Mesenchymal stem cell (in vitro differentiated cells and primary cell): ENCODE data around the gene LUZP1.

Experiments
- DNase-seq: peaks from one replicate; pipeline ENCODE4 v3.0.0-alpha.2; 2013
- H2AFZ ChIP-seq: one replicate; pipeline ENCODE4 v1.6.1; 2013; ENCODE audit warnings: low read depth, mild to moderate bottlenecking, control low read depth, inconsistent platforms, low read length, moderate library complexity
- H2AK5ac ChIP-seq: 2 replicates; pipeline ENCODE4 v1.6.1; 2013; ENCODE audit warnings: low read length, moderate library complexity, mild to moderate bottlenecking, inconsistent platforms; ENCODE audit not compliant: severe bottlenecking
- H2BK120ac ChIP-seq: one replicate; pipeline ENCODE4 v1.6.1; 2013; ENCODE audit warnings: low read depth, mild to moderate bottlenecking, inconsistent platforms, low read length, moderate library complexity
- H2BK12ac ChIP-seq, 2 experiments: one replicate each; pipeline ENCODE4 v1.6.1; 2013; ENCODE audit warnings: inconsistent platforms in 2 of 2, low read length in 2 of 2, mild to moderate bottlenecking in 2 of 2, moderate library complexity in 2 of 2, control low read depth in 1 of 2
- H2BK15ac ChIP-seq: one replicate; pipeline ENCODE4 v1.6.1; 2013; ENCODE audit warnings: mild to moderate bottlenecking, low read depth, inconsistent platforms; ENCODE audit not compliant: poor library complexity, severe bottlenecking
- H2BK5ac ChIP-seq: 2 replicates; pipeline ENCODE4 v1.6.1; 2013; ENCODE audit warnings: low read depth, mild to moderate bottlenecking, low read length, control low read depth, inconsistent platforms; ENCODE audit not compliant: poor library complexity, severe bottlenecking
- H3K14ac ChIP-seq, 2 experiments: one replicate each; pipeline ENCODE4 v1.6.1; 2013; ENCODE audit warnings: inconsistent platforms in 2 of 2, low read length in 2 of 2, control low read depth in 1 of 2, mild to moderate bottlenecking in 1 of 2, moderate library complexity in 1 of 2
- H3K18ac ChIP-seq, 2 experiments: one replicate each; pipeline ENCODE4 v1.6.1; 2013; ENCODE audit warnings: inconsistent platforms in 2 of 2, low read length in 2 of 2, control low read depth in 1 of 2, low read depth in 1 of 2, mild to moderate bottlenecking in 1 of 2
- H3K23ac ChIP-seq, 2 experiments: one replicate each; pipeline ENCODE4 v1.6.1; 2013; ENCODE audit warnings: inconsistent platforms in 2 of 2, low read length in 2 of 2, mild to moderate bottlenecking in 2 of 2, moderate library complexity in 2 of 2, control low read depth in 1 of 2
- H3K27ac ChIP-seq: 2 replicates; pipeline ENCODE4 v1.5.1; 2013; ENCODE audit warnings: mild to moderate bottlenecking, moderate library complexity, low read length, control low read depth, inconsistent platforms; ENCODE audit not compliant: poor library complexity, severe bottlenecking
- H3K27me3 ChIP-seq, 2 experiments: 2 replicates each; pipeline versions ENCODE4 v1.6.1 to v1.7.0; 2013; ENCODE audit warnings: low read length in 2 of 2, mild to moderate bottlenecking in 2 of 2, moderate library complexity in 2 of 2, control low read depth in 1 of 2, inconsistent platforms in 1 of 2; ENCODE audit not compliant: control insufficient read depth in 1 of 2, insufficient read depth in 1 of 2
- H3K36me3 ChIP-seq, 2 experiments: 2 replicates each; pipeline versions ENCODE4 v1.6.1 to v1.7.0; 2013; ENCODE audit warnings: low read length in 2 of 2, control low read depth in 1 of 2, inconsistent platforms in 1 of 2, low read depth in 1 of 2, mild to moderate bottlenecking in 1 of 2; ENCODE audit not compliant: insufficient read depth in 2 of 2, control insufficient read depth in 1 of 2
- H3K4ac ChIP-seq, 2 experiments: one replicate each; pipeline ENCODE4 v1.6.1; 2013; ENCODE audit warnings: inconsistent platforms in 2 of 2, low read length in 2 of 2, mild to moderate bottlenecking in 2 of 2, moderate library complexity in 2 of 2, control low read depth in 1 of 2, low read depth in 1 of 2
- H3K4me1 ChIP-seq: 2 replicates; pipeline ENCODE4 v1.6.1; 2013; ENCODE audit warnings: low read depth, low read length, control low read depth; ENCODE audit not compliant: control insufficient read depth, insufficient read depth
- H3K4me2 ChIP-seq: 2 replicates; pipeline ENCODE4 v1.6.1; 2013; ENCODE audit warnings: low read length, mild to moderate bottlenecking, inconsistent platforms; ENCODE audit not compliant: poor library complexity, severe bottlenecking
- H3K4me3 ChIP-seq, 2 experiments: 2 replicates each; pipeline versions ENCODE4 v1.5.1 to v1.7.0; 2013; ENCODE audit warnings: low read length in 2 of 2, mild to moderate bottlenecking in 2 of 2, control low read depth in 1 of 2, low read depth in 1 of 2; ENCODE audit not compliant: insufficient read depth in 1 of 2
- H3K79me1 ChIP-seq: replicated peaks from 2 replicates; pipeline ENCODE4 v1.6.1; 2013; ENCODE audit warnings: mild to moderate bottlenecking, control low read depth, low read length, inconsistent platforms; ENCODE audit not compliant: poor library complexity, severe bottlenecking
- H3K9ac ChIP-seq: 2 replicates; pipeline ENCODE4 v1.7.0; 2013; ENCODE audit warnings: mild to moderate bottlenecking, low read length, moderate library complexity
- H3K9me3 ChIP-seq: 2 replicates; pipeline ENCODE4 v1.7.0; 2013; ENCODE audit warnings: mild to moderate bottlenecking, low read length; ENCODE audit not compliant: control insufficient read depth
- H4K8ac ChIP-seq: one replicate; pipeline ENCODE4 v1.6.1; 2013; ENCODE audit warnings: inconsistent platforms, mild to moderate bottlenecking, low read length, moderate library complexity
- H4K91ac ChIP-seq: one replicate; pipeline ENCODE4 v1.6.1; 2013; ENCODE audit warnings: mild to moderate bottlenecking, low read length, inconsistent platforms
- WGBS: methylation state at CpG from one replicate; pipeline ENCODE4 v1.1.7; 2013; ENCODE audit warnings: mixed read lengths; 5-methylcytosine and 5-hydroxymethylcytosine counted together

LUZP1 gene

DNA sequence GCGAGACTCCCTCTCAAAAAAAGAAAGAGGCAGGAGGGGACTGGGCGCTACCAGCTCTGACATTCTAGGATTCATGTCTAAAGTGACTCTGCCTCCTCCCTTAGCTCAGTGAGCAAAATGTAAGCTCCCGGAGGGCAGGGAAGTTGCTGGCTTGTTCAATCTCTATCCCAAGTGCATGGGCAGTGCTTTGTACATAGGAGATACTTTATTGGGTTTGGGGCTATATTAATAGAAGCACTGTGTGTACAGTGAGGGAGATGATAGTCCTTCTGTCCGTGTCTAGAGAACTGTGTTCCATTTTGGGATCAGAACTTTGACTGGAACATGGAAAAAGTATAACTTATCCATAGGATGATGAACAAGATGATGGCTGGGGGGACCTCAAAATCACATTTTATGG is 16.7 kb upstream of the LUZP1 start:
- Histone ChIP-seq H2AFZ (no peak overlapping the region), H4K91ac (no peak overlapping the region), H4K8ac (no peak overlapping the region), H2AK5ac (peak overlapping the region; percentile 84), H3K14ac (no peak overlapping the region), H3K4ac (no peak overlapping the region), H3K4me2 (no peak overlapping the region), H3K4me1 (peaks cover 8% of the 10 kb centered on the region), H3K27me3 (peaks cover 0 to 15% of the 10 kb centered on the region in 2 experiments), H3K18ac (no peak overlapping the region), H2BK120ac (no peak overlapping the region), H3K9me3 (no peaks in the 10 kb centered on the region), H3K23ac (no peak overlapping the region), H2BK15ac (no peak overlapping the region), H2BK12ac (peak overlapping the region in 1 of 2 experiments; percentile 45), H3K79me1 (no peaks in the 10 kb centered on the region), H3K36me3 (no peaks in the 10 kb centered on the region), H3K4me3 (no peak overlapping the region), H2BK5ac (no peak overlapping the region), H3K27ac (no peak overlapping the region), H3K9ac (no peak overlapping the region)
- DNase-seq: no peak
- WGBS: 80% methylated on average over 4 of the region's 4 CpGs

DNA sequence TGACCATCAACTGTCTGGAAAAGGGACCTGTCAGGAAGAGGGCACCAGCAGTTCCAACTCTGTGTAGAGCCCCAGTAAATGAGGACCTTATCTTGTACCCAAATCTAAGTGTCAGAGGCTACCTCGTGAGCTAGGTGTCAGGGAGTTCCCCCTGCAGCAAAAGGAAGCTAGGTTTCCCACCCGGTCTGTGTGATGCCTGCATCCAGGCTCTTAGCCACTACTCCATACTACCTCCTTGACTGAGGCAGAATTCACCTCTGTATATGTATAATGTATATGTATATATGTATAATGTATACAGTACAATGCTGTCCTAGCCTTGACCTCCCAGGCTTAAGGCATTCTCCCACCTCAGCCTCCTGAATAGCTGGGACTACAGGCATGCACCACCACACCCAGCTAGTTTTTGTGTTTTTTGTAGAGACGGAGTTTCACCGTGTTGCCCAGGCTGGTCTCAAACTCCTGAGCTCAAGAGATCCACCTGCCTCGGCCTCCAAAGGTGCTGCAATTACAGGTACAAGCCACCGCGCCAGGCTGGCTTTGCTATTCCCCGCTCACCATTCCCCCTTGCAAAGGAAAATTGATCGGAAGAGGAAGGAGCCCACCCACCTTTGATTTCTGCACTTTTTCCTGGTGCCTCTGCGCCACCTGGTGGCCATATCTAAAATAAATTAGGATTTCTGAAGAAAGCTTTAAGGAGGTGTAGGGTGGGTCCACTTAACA is 15.7 kb upstream of the LUZP1 start:
- peak overlapping the region; percentile 32 for H3K9ac ChIP-seq
- peaks cover 8% of the 10 kb centered on the region for H3K4me1 ChIP-seq
- peak; percentile 60 for DNase-seq
- no peak overlapping the region for H4K8ac ChIP-seq
- H2BK120ac ChIP-seq: no peak overlapping the region
- no peak overlapping the region for H2BK12ac ChIP-seq
- H2BK15ac ChIP-seq: no peak overlapping the region
- H3K4ac ChIP-seq: no peak overlapping the region
- H2BK5ac ChIP-seq: no peak overlapping the region
- no peaks in the 10 kb centered on the region for H3K9me3 ChIP-seq
- no peak overlapping the region for H3K23ac ChIP-seq
- 24% methylated on average over 7 of the region's 10 CpGs for WGBS
- H3K14ac ChIP-seq: no peak overlapping the region
- H2AFZ ChIP-seq: no peak overlapping the region
- peak overlapping the region in 1 of 2 experiments; percentile 58 for H3K4me3 ChIP-seq
- H3K36me3 ChIP-seq: no peaks in the 10 kb centered on the region
- no peaks in the 10 kb centered on the region for H3K79me1 ChIP-seq
- no peak overlapping the region for H3K27ac ChIP-seq
- H3K18ac ChIP-seq: no peak overlapping the region
- peak overlapping the region; percentile 67 for H3K4me2 ChIP-seq
- H4K91ac ChIP-seq: no peak overlapping the region
- no peak overlapping the region for H2AK5ac ChIP-seq
- peaks cover 0 to 12% of the 10 kb centered on the region in 2 experiments for H3K27me3 ChIP-seq

DNA sequence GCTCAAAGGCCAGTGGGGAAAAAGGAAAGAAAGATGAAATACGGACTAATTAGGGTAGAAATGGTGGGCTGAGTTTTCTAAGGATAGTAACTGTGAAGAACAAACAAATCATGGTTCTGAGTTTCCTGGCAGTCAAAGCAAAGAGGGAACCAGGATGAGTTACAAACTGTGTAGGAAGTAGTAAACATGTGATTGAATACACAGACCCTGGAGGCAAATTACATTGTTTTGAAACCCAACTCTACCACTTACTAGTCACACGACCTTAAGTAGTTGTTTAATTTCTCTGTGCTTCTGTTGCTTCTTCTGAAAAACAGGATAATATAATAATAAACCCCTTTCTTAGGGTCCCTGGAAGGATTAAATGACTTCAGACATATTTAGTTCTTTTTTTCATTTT is 11.2 kb upstream of the LUZP1 start:
- no peak overlapping the region for H3K4ac ChIP-seq
- H3K27ac ChIP-seq: no peak overlapping the region
- no peak overlapping the region for H4K91ac ChIP-seq
- no peak overlapping the region for H3K4me2 ChIP-seq
- no peak overlapping the region for H3K18ac ChIP-seq
- H2BK5ac ChIP-seq: no peak overlapping the region
- H3K9me3 ChIP-seq: no peaks in the 10 kb centered on the region
- H3K14ac ChIP-seq: no peak overlapping the region
- no peak overlapping the region for H3K23ac ChIP-seq
- H2AK5ac ChIP-seq: no peak overlapping the region
- peaks cover 0 to 12% of the 10 kb centered on the region in 2 experiments for H3K27me3 ChIP-seq
- no peak for DNase-seq
- H2BK12ac ChIP-seq: no peak overlapping the region
- no peaks in the 10 kb centered on the region for H3K36me3 ChIP-seq
- H3K4me1 ChIP-seq: peaks cover 7% of the 10 kb centered on the region
- H2BK15ac ChIP-seq: no peak overlapping the region
- 93% methylated on average over 1 of the region's 2 CpGs for WGBS
- H4K8ac ChIP-seq: no peak overlapping the region
- no peak overlapping the region for H3K4me3 ChIP-seq
- H3K9ac ChIP-seq: no peak overlapping the region
- H2AFZ ChIP-seq: no peak overlapping the region
- H3K79me1 ChIP-seq: no peaks in the 10 kb centered on the region
- no peak overlapping the region for H2BK120ac ChIP-seq

DNA sequence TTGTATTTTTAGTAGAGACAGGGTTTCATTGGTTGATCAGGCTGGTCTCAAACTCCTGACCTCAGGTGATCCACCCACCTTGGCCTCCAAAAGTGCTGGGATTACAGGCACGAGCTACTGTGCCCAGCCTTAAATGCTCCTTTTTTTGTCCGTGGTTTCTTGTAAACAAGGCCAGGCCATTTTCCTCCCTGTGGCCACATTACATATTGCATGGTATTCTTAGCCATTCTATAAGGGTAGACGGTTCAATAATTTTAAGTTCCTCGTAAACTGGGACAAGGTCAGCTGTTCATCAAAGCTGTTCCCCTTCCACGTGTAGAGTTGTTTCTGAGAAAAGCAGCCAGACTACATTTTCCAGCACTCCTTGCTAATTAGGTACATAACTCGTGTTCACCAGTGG is 10.3 kb upstream of the LUZP1 start:
- Histone ChIP-seq H4K8ac (no peak overlapping the region), H3K9ac (no peak overlapping the region), H3K4me1 (peaks cover 6% of the 10 kb centered on the region), H3K4me2 (no peak overlapping the region), H2AFZ (no peak overlapping the region), H2AK5ac (peak overlapping the region; percentile 42), H3K9me3 (no peaks in the 10 kb centered on the region), H3K36me3 (no peaks in the 10 kb centered on the region), H3K79me1 (no peaks in the 10 kb centered on the region), H3K14ac (no peak overlapping the region), H3K4ac (no peak overlapping the region), H2BK5ac (no peak overlapping the region), H2BK15ac (no peak overlapping the region), H4K91ac (no peak overlapping the region), H3K18ac (no peak overlapping the region), H3K27me3 (peaks cover 0 to 7% of the 10 kb centered on the region in 2 experiments), H2BK12ac (no peak overlapping the region), H3K27ac (no peak overlapping the region), H3K4me3 (no peak overlapping the region), H2BK120ac (no peak overlapping the region), H3K23ac (no peak overlapping the region)
- peak; percentile 66 for DNase-seq
- WGBS: 76% methylated on average over 6 of the region's 6 CpGs
